ENCODE results near the gene TBCC.
A peak's percentile ranks its signal among the peaks of the same experiment; 100 is the strongest.
"Not testable (repeated sequence)": the region's sequence is repeated elsewhere in the genome, so short reads cannot be mapped to it uniquely, and the experiment has no call there.

Gene TBCC

GRCh38 chr6:42733867-42734481 is 11.9 kb downstream of the TBCC start:
- not testable (repeated sequence) for DNase-seq (ENCODE audit: low spot score)

- no peak for DNase-seq (ENCODE audit: low spot score)
These were observed 16.2 kb downstream of the TBCC start for GRCh38 chr6:42729731-42730130.

- DNase-seq (ENCODE audit: low spot score), result no peak
These were observed 18.3 kb downstream of the TBCC start for GRCh38 chr6:42727627-42728026.

- peak; percentile 21 for DNase-seq (ENCODE audit: low spot score)
These were observed 18.8 kb downstream of the TBCC start for GRCh38 chr6:42727087-42727611.

- peak; percentile 81 for DNase-seq (ENCODE audit: low spot score)
These were observed 19.3 kb downstream of the TBCC start for GRCh38 chr6:42726485-42727086.

GRCh38 chr6:42726026-42726425 is 19.9 kb downstream of the TBCC start:
- DNase-seq (ENCODE audit: low spot score), result peak; percentile 11

- DNase-seq (ENCODE audit: low spot score), result no peak
These were observed 21.1 kb downstream of the TBCC start for GRCh38 chr6:42724825-42725224.

- DNase-seq (ENCODE audit: low spot score), result no peak
These were observed 23.4 kb downstream of the TBCC start, which contains the start of gene PRPH2 for GRCh38 chr6:42722497-42722896. Gene PRPH2, minus strand, starts transcription at chr6:42722597. Its CDS starts 263 bp downstream, at chr6:42722334.

GRCh38 chr6:42720739-42721138 is 25.2 kb downstream of the TBCC start:
- no peak for DNase-seq (ENCODE audit: low spot score)

- DNase-seq (ENCODE audit: low spot score), result no peak
These were observed 30.0 kb downstream of the TBCC start for GRCh38 chr6:42715871-42716270.

GRCh38 chr6:42714098-42714761 is 31.7 kb downstream of the TBCC start:
- no peak for DNase-seq (ENCODE audit: low spot score)

- no peak for DNase-seq (ENCODE audit: low spot score)
These were observed 34.0 kb downstream of the TBCC start for GRCh38 chr6:42711930-42712329.

- peak; percentile 85 for DNase-seq (ENCODE audit: low spot score)
These were observed 35.6 kb downstream of the TBCC start for GRCh38 chr6:42710316-42710715.

GRCh38 chr6:42709871-42710270 is 36.0 kb downstream of the TBCC start:
- no peak for DNase-seq (ENCODE audit: low spot score)

GRCh38 chr6:42708096-42708495 is 37.8 kb downstream of the TBCC start:
- DNase-seq (ENCODE audit: low spot score), result no peak

- no peak for DNase-seq (ENCODE audit: low spot score)
These were observed 38.3 kb downstream of the TBCC start for GRCh38 chr6:42707595-42707994.

- no peak for DNase-seq (ENCODE audit: low spot score)
These were observed 40.9 kb downstream of the TBCC start for GRCh38 chr6:42704937-42705374.

- no peak for DNase-seq (ENCODE audit: low spot score)
These were observed 41.5 kb downstream of the TBCC start for GRCh38 chr6:42704251-42704936.

- DNase-seq (ENCODE audit: low spot score), result not testable (repeated sequence)
These were observed 43.1 kb downstream of the TBCC start for GRCh38 chr6:42702786-42703185.

- no peak for DNase-seq (ENCODE audit: low spot score)
These were observed 43.7 kb downstream of the TBCC start for GRCh38 chr6:42702200-42702599.

GRCh38 chr6:42698217-42698616 is 47.7 kb downstream of the TBCC start:
- no peak for DNase-seq (ENCODE audit: low spot score)

GRCh38 chr6:42697268-42697655 is 48.6 kb downstream of the TBCC start:
- DNase-seq (ENCODE audit: low spot score), result no peak
